Epithelial cell of proximal tubule (primary cell): Measurements from ENCODE around the gene WDSUB1. TPM values are rescaled to one million over a fixed set of nuclear protein-coding genes. Genes with fewer than 3 reads are reported as not detected.

Source experiments
- DNase-seq: peaks from one replicate; pipeline ENCODE4 v3.0.0-alpha.2; 2011; ENCODE audit warnings: low read depth
- H3K4me3 ChIP-seq: 2 replicates; pipeline ENCODE4 v1.5.1; 2011; ENCODE audit warnings: low read depth, mild to moderate bottlenecking, low read length
- total RNA-seq: library from RNA; depleted of rRNA; stranded (reverse); fragments of >200 nt; gene quantifications from 2 replicates; pipeline ENCODE4 v1.2.3, GENCODE V29; 2015
- TF ChIP-seq, protein P1 (sequence below): conservative IDR thresholded peaks from 2 replicates; pipeline ENCODE4 v1.5.1; 2012; ENCODE audit warnings: low read depth, mild to moderate bottlenecking, low read length

The WDSUB1 gene
- total RNA-seq = 2.2 and 5.4 TPM in 2 replicates

DNA sequence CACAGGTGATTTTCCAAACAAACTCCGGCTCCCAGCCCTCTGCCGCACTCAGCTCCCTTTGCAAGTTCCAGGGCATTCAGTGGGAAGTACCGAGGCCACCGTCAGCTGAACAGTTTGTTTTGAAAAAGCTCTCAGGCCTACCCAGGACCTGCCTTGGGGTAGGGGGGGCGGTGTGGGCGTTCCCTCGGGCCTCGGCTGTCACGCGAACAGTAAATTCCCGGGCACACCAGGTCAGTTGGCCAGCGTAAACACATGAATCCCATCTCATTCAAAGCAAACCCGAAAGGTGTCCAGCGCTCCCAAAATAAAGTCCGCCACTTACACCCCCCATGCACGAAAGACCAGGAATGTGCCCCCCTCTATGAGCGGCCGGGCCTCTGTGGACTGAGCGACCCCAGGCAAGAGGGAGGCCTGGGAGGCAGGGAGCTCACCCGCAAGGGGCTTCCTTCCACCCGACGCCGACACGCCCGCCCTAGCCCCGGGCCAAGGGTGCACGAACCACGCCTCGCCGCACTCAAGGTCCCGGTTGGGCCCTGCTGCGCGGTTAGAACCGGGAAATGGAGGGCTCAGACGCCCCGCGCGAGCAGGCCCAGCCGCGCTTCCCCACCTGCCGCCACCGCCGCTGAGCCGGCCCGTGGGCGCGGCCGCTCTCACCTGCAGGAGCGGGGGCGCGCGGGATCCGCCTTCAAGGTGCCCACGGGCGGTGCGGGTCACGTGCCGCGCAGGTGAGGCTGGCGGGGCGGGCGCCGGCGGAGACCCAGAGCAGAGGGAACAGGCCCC lies at the start of gene WDSUB1:
Gene WDSUB1, minus strand, starts transcription at position 775 of the 780 bp plus-strand sequence. CDS start 3,634 bp downstream, outside the sequence.
- peak; percentile 44 for DNase-seq
- peak within 1 kb of the TSS; percentile 94 for H3K4me3 ChIP-seq
- TF ChIP-seq, protein P1, sequence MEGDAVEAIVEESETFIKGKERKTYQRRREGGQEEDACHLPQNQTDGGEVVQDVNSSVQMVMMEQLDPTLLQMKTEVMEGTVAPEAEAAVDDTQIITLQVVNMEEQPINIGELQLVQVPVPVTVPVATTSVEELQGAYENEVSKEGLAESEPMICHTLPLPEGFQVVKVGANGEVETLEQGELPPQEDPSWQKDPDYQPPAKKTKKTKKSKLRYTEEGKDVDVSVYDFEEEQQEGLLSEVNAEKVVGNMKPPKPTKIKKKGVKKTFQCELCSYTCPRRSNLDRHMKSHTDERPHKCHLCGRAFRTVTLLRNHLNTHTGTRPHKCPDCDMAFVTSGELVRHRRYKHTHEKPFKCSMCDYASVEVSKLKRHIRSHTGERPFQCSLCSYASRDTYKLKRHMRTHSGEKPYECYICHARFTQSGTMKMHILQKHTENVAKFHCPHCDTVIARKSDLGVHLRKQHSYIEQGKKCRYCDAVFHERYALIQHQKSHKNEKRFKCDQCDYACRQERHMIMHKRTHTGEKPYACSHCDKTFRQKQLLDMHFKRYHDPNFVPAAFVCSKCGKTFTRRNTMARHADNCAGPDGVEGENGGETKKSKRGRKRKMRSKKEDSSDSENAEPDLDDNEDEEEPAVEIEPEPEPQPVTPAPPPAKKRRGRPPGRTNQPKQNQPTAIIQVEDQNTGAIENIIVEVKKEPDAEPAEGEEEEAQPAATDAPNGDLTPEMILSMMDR = no peak

DNA sequence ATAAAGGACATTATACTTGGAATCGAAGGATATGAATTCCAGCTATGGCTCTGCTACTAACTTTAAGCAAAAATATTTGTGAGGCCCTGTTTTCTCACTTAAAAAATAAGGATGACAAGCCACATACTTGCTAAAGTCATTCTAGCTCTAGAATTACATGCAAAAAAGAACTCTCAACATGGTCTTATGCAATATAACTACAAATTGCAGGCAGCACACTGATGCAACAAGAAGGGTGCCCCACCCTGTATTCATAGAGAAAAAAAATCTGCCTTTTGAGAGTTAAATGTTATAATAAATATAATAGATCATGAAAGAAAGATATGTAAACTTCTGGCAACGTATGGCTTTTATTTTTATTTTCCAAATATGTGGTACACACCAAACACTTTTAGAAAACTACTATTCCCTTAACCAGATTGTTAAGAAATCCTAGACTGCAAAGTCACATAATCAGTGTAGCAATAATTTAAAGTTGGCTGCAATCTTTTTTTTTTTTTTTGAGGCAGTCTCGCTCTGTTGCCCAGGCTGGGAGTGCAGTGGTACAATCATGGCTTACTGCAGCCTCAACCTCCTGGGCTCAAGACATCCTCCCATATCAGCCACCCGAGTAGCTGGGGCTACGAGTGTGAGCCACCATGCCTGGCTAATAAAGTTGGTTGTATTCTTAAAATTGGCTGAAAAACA lies 40.2 kb upstream of the WDSUB1 start:
- no peak for DNase-seq

DNA sequence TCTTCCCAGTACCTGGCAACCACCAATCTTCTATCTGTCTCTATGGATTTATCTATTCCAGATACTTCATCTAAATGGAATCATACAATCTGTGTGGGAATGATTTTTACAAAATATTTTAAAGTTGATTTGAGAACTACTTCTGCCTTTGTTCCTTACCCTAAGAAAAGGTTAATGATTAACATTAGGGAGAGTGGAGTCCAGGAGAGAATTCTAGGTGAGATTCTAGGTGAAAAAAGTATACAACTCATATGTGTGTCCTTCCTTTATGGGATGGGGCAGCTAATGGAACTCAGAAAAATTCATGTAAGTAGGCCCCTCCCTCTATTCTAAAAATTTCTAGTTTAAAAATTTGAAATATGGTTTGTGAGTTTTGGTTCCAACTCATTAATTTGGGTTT lies 35.9 kb upstream of the WDSUB1 start:
- no peak for DNase-seq
- no peak overlapping the region for H3K4me3 ChIP-seq
- TF ChIP-seq, protein P1 = no peak

More for the DNA sequence above, 40.2 kb upstream of the WDSUB1 start:
- no peak overlapping the region for H3K4me3 ChIP-seq
- TF ChIP-seq, protein P1 = no peak

GRCh38 chr2:159317392-159318088 lies 31.0 kb upstream of the WDSUB1 start:
- H3K4me3 ChIP-seq = no peak overlapping the region
- peak; percentile 1 for DNase-seq
- TF ChIP-seq, protein P1 = no peak

- no peak overlapping the region for H3K4me3 ChIP-seq
- no peak for DNase-seq
- TF ChIP-seq, protein P1 = no peak
Measured at GRCh38 chr2:159307942-159308341, 21.4 kb upstream of the WDSUB1 start.

DNA sequence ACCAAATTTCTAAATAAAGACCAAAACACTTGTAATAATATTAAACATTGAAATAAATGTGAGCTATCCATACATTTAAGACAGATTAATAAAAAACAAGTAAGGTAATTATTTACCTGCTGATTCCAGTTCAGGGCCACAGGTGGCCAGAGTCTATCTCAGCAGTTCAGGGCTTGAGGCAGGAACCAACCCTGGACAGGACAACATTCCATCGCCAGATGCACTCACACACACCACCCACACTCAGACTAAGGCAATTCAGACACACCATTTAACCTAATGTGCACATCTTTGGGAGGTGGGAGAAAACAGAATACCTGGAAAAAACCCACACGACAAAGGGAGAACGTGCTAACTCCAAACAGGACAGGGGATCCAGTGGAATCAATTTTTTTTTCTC lies 14.1 kb upstream of the WDSUB1 start:
- no peak overlapping the region for H3K4me3 ChIP-seq
- DNase-seq = no peak
- TF ChIP-seq, protein P1 = no peak
